GM10847 (cell line): ENCODE measurements around the gene CCT8.

Experiments used
- POLR2A ChIP-seq: IDR thresholded peaks from 2 replicates; pipeline ENCODE4 v1.6.1; 2011; ENCODE audit not compliant: insufficient read length; ENCODE audit errors: extremely low read depth

CCT8 gene

DNA sequence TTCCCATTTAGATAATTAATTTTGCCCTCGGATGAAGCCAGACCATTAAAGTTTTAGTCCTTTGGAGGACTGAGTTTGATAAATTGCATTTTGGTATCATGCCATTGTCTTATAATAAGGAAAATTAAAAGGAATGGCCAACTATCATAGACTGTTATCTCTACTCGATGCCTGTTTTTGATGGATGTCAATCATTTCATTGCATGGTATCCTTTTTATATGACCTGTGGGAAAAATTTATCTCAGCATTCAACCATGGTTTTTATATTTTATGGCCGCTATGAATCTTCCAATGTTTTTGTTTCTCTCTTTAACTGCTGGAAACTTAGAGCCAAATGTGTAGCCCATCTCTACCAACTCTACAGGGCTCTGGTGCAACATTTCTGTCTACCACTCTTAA lies 9.9 kb upstream of the CCT8 start:
- TF ChIP-seq POLR2A, result no peak

GRCh38 chr21:29082046-29082815 lies 8.8 kb upstream of the CCT8 start:
- no peak for TF ChIP-seq POLR2A

DNA sequence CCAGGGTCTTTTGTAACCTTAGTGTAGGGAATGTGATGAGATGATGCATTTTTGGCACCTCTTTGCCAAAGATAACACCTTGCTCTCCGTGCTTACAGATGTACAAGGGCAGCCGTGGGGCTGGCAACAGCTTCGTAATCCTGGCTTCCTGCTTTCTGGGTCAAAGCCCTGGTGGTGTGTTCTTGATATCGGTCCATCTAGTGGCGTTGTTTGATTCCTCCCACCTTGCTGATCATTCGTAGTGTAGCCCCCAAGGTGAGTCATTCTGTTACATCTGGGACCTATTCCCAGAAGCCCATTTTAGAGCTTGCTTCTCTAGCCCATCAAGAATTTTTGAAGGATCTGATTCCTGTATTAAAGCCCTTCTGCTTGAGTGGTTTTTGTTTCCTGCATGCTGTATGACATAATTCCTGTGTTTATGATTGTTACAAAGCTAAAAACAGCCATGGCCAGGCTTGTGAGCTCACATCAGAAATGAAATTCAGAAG lies 7.0 kb upstream of the CCT8 start:
- no peak for TF ChIP-seq POLR2A

- no peak for TF ChIP-seq POLR2A
Measured at GRCh38 chr21:29078869-29079767, 5.7 kb upstream of the CCT8 start.

DNA sequence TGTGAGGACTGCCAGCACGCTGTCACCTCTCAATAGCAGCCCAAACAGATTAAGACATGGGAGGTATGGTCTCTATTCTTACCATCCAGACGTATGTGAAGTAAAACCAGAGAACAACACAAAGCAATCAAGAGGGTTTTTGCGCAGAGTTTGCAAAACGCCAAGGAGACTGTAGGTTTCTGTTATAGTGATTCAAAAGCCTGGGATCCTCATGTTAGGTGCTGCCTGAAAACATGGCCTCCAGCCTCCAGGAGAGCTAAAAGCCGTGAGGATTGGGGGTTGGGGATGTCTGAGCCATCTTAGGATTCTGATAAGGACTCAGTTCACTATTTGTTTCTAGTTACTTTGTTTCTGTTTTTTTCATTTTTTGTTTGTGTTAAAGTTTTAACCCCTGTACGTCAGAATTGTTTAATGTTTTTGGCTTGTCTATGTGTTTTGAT lies 4.2 kb upstream of the CCT8 start:
- no peak for TF ChIP-seq POLR2A

- TF ChIP-seq POLR2A, result no peak
Measured at GRCh38 chr21:29075706-29076466, 2.4 kb upstream of the CCT8 start.

DNA sequence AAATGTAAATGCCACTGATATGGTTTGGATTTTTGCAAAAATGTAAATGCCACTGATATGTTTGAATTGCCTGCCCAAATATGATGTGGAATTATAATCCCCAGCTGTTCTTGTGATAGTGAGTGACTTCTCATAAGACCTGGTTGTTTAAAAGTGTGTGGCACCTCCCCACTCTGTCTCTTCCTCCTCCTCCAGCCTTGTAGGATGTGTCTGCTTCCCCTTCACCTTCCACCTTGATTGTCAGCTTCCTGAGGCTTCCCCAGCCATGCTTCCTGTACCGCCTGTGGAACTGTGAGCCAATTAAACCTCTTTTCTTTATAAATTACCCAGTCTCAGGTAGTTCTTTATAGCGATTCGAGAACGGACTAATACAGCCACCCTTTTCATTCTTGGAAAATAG lies 1.3 kb upstream of the CCT8 start:
- TF ChIP-seq POLR2A, result no peak

DNA sequence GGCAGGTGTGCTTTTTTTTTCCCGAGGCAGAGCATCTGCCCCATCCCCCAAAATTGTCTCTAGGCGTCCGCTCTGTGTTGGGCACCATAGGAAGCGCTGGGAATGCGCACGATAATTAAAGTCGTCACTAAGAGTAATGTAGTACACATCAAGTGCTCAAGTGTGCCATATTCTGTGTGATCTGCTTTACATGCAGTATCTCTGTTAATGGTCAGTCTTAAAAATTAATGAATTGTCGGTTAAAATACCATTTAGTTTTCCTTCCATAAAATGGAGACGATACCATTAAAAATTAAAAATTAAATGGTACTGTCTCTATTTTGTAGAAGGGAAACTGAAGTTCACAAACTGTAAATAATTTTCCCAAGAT lies 544 bp upstream of the CCT8 start:
- no peak for TF ChIP-seq POLR2A

DNA sequence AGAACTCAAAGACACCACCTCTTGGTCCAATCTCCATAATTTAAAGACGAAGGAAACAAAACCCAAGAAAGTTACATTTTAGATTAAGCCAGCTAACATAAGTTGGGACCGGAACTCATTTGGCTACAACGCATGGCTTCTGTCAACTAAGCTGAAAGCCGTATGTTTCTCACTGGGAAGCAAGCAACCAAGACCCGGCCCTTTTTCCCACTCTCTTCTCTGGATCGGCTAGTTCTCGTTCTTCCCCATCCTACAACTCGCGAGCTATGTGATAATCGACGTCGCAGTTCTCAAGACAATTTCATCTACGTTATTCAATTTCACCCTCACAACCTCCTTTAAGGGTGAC lies 601 bp downstream of the CCT8 start:
- no peak for TF ChIP-seq POLR2A

DNA sequence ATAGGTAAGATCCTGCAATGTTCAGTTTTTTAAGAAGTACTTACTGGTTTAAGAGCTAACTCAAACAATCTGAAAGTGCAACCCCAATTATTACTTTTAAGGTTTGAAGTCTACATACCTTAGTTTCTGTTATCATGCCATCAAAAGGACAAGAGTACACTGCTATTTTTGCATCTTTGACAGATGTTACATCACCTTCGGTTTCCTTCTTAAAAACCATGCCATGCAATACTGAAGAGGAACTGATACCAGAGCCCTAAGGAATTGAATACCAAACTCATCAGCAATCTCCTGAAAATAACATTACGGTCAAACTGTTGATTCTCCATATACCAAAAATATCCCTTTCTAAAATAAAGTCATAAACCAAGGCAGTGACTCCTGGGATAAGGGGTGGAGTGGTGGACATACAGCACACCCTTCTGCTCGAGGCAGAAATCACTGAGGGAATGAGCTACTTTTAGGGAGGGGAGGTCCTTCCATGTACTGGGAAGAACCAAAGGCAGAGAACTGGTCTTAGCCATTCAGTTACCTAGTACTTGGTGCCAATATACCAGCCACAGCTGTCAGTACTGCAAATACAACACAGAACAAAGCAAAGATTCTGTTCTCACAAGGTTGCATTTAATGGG lies 8.5 kb downstream of the CCT8 start:
- no peak for TF ChIP-seq POLR2A

DNA sequence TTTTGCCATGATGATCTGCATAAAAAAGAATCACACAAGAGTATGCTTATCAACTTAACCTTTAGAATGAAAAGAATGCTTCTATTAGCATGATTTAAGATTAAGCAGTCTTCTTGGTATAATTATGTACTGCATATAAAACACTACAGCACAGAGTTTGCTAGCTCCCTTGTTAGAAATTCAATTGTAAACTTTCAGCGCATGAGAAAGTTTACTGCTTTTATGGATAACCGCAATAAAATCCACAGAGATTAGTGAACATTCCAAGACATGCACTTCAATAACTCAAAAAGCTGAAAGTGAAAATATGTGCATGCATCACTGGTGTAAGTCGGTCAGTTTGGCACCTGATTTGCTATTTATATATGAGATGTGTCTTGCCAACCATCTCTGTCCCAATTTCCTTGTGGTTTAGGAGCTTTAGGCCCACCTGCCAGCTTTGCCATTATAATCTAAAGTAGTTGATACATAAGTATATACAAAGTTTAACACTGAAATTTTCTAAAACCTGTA lies 16.9 kb downstream of the CCT8 start:
- no peak for TF ChIP-seq POLR2A

DNA sequence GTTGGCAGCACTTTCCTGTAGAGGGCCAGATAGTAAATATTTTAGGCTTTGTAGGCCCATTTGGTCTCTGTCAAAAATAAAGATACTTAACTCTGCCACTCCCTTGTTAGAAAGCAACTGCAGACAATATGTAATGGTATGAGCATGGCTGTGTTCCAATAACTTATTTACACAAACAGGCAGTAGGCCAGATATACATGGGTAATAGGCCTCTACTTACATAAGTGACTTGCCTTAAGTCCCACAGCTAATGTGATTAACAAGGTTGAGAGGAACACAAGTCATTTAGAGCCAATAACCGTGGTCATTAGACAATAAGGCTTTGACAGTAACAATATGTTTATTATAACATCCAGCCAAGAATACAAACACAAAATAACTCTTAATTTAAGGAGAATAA lies 17.4 kb downstream of the CCT8 start:
- no peak for TF ChIP-seq POLR2A

- no peak for TF ChIP-seq POLR2A
Measured at GRCh38 chr21:29055080-29055479, 18.4 kb downstream of the CCT8 start.

GRCh38 chr21:29053656-29054055 lies 19.8 kb downstream of the CCT8 start:
- no peak for TF ChIP-seq POLR2A

DNA sequence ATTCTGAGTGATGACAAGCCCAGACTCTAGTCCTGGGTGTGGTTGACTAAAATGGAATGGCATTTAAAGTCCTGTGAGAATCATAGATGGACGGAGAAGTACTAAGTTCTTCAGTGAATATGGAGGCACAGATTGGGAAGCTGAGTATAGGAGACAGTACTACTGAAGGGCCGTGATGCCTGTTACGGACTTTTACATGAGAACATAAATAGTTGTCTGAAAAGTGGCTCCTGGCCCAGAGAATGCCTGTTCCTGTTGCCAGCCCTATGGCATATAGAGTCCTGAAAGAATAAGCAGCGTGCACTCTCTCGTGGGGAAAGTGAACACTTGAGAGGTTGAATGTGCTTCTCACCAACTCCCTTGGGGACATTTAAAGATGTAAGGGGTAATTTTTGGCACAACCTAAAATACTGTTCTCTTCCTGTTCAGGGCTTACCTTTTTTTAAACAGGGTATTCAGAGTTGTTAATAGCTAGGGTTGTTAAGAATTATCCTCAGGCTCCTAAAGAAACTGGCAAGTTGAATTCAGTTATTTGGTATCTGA lies 20.4 kb downstream of the CCT8 start:
- no peak for TF ChIP-seq POLR2A

DNA sequence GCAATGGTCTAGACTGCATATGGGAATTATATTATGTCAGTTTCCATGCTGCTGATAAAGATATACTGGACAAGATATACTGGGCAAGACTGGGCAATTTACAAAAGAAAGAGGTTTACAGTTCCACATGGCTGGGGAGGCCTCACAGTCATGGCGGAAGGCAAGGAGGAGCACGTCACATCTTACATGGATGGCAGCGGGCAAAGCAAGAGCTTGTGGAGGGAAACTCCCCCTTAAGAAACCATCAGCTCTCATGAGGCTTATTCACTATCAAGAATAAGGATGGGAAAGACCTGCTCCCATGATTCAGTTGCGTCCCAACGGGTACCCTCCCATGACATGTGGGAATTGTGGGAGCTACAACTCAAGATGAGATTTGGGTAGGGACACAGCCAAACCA lies 21.2 kb downstream of the CCT8 start:
- no peak for TF ChIP-seq POLR2A
